GM12878 (cell line): Measurements from ENCODE around the gene TP63. TPM values are rescaled to one million over a fixed set of nuclear protein-coding genes. Genes with fewer than 3 reads are reported as not detected.

Experiments
- ATAC-seq: fragments of 200-7000 bp; cut with Tn5 transposase; 3 replicates; pipeline ENCODE4 v1.9.1; 2020; ENCODE audit warnings: mild to moderate bottlenecking, moderate library complexity
- BruUV-seq: library from RNA; stranded (reverse); fragments of 400-500 nt; replicated peaks from 2 replicates; lab custom pipeline; 2021; lab: Mats Ljungman, UMichigan
- CTCF ChIA-PET: fragments of 300-600 bp; sonication (Branson Sonifier 250); formaldehyde crosslinking; extraction: SDS; loops from one replicate; lab custom pipeline; 2021; ENCODE audit warnings: inconsistent platforms; lab: Yijun Ruan, JAX
- POLR2A ChIA-PET: fragments of 350-600 bp; formaldehyde crosslinking; extraction: SDS; loops from one replicate; lab custom pipeline; 2021; ENCODE audit warnings: inconsistent platforms; lab: Charles Lee
- RAD21 ChIA-PET: fragments of 300-600 bp; sonication (Branson Sonifier 250); formaldehyde crosslinking; loops from one replicate; lab custom pipeline; 2023; ENCODE audit warnings: antibody characterized with exemption; ENCODE audit not compliant: unreplicated experiment; lab: Charles Lee
- SMC1A ChIA-PET: fragments of 300-600 bp; sonication (Branson Sonifier 250); formaldehyde crosslinking; loops from one replicate; lab custom pipeline; 2023; ENCODE audit not compliant: unreplicated experiment, uncharacterized antibody; lab: Charles Lee
- DNase-seq: peaks from one replicate; pipeline ENCODE4 v3.0.0-alpha.2; 2011; ENCODE audit warnings: low read depth, low spot score
- FAIRE-seq: peaks from 3 replicates; lab custom pipeline; 2011; peaks lifted over from hg19 to GRCh38; lab: Jason Lieb, UNC
- H2AFZ ChIP-seq: 2 replicates; pipeline ENCODE4 v1.6.0; 2011; ENCODE audit warnings: low read depth, low read length, control low read depth; ENCODE audit not compliant: control insufficient read depth
- H3K27ac ChIP-seq: 2 replicates; pipeline ENCODE4 v1.5.1; 2011; ENCODE audit warnings: control low read depth; ENCODE audit not compliant: control insufficient read depth, insufficient read depth
- H3K27me3 ChIP-seq, 2 experiments: replicated peaks in 1 of 2; 2 replicates each; pipeline versions ENCODE4 v1.6.0 to v1.6.1; 2011; ENCODE audit warnings: low read length in 1 of 2; ENCODE audit not compliant: control insufficient read depth in 2 of 2, insufficient read depth in 2 of 2
- H3K36me3 ChIP-seq, 2 experiments: 2 replicates each; pipeline ENCODE4 v1.5.1; 2011; ENCODE audit warnings: low read length in 1 of 2; ENCODE audit not compliant: control insufficient read depth in 2 of 2, insufficient read depth in 2 of 2
- H3K4me1 ChIP-seq: 2 replicates; pipeline ENCODE4 v1.6.1; 2011; ENCODE audit warnings: mild to moderate bottlenecking, low read length, moderate library complexity, mixed read lengths; ENCODE audit not compliant: control insufficient read depth, insufficient read depth
- H3K4me2 ChIP-seq: 2 replicates; pipeline ENCODE4 v1.6.0; 2011; ENCODE audit warnings: control low read depth; ENCODE audit not compliant: control insufficient read depth, insufficient read depth
- H3K4me3 ChIP-seq: fragments of 200-600 bp; sonication (generic); 2 replicates; pipeline ENCODE4 v1.5.1; 2016
- H3K79me2 ChIP-seq: 2 replicates; pipeline ENCODE4 v1.6.0; 2011; ENCODE audit warnings: low read length; ENCODE audit not compliant: control insufficient read depth, insufficient read depth
- H3K9ac ChIP-seq: 2 replicates; pipeline ENCODE4 v1.8.0; 2011; ENCODE audit warnings: low read length, control low read depth, mixed read lengths; ENCODE audit not compliant: control insufficient read depth, insufficient read depth
- H3K9me3 ChIP-seq: replicated peaks from 3 replicates; pipeline ENCODE4 v1.5.1; 2011; ENCODE audit warnings: mild to moderate bottlenecking, low read length; ENCODE audit not compliant: control insufficient read depth, insufficient read depth
- H4K20me1 ChIP-seq: 2 replicates; pipeline ENCODE4 v1.6.0; 2011; ENCODE audit not compliant: control insufficient read depth, insufficient read depth
- CBFB ChIP-seq: IDR thresholded peaks from 2 replicates; pipeline ENCODE4 v1.6.1; 2016; ENCODE audit warnings: antibody characterized with exemption, low read depth
- CBX3 ChIP-seq: fragments of 200-600 bp; sonication (generic); IDR thresholded peaks from 2 replicates; pipeline ENCODE4 v1.6.1; 2016; ENCODE audit warnings: low read depth, borderline replicate concordance
- EGR1 ChIP-seq, 2 experiments: IDR thresholded peaks; 1 replicate in 1 of 2; 2 replicates in 1 of 2; pipeline ENCODE4 v1.6.1; 2011 to 2012; ENCODE audit warnings: low read depth in 2 of 2, low read length in 2 of 2, borderline replicate concordance in 1 of 2, mild to moderate bottlenecking in 1 of 2, moderate library complexity in 1 of 2
- ELK1 ChIP-seq: IDR thresholded peaks from 2 replicates; pipeline ENCODE4 v1.6.1; 2012; ENCODE audit warnings: low read depth, low read length, improper control_type of control experiment
- FOXM1 ChIP-seq: IDR thresholded peaks from 2 replicates; pipeline ENCODE4 v1.6.1; 2012; ENCODE audit warnings: low read depth, mild to moderate bottlenecking, inconsistent platforms, low read length, moderate library complexity
- KDM1A ChIP-seq: fragments of 200-600 bp; sonication (generic); IDR thresholded peaks from 2 replicates; pipeline ENCODE4 v1.6.1; 2016; ENCODE audit warnings: borderline replicate concordance
- MLLT1 ChIP-seq: fragments of 450-650 bp; IDR thresholded peaks from 2 replicates; pipeline ENCODE4 v1.6.1; 2016; ENCODE audit warnings: mild to moderate bottlenecking
- NFYA ChIP-seq: IDR thresholded peaks from 2 replicates; pipeline ENCODE4 v1.6.1; 2011; ENCODE audit warnings: low read depth, mild to moderate bottlenecking, low read length, improper control_type of control experiment, borderline replicate concordance
- PRDM15 ChIP-seq: fragments of 450-650 bp; formaldehyde crosslinking; IDR thresholded peaks from 2 replicates; pipeline ENCODE4 v1.4.0; 2020; ENCODE audit warnings: mild to moderate bottlenecking, moderate library complexity
- RBBP5 ChIP-seq: fragments of 200-600 bp; sonication (generic); conservative IDR thresholded peaks from 2 replicates; pipeline ENCODE4 v1.6.1; 2016
- SMAD5 ChIP-seq: IDR thresholded peaks from 2 replicates; pipeline ENCODE4 v1.6.1; 2016; ENCODE audit warnings: antibody characterized with exemption, low read depth
- SMC3 ChIP-seq: IDR thresholded peaks from 2 replicates; pipeline ENCODE4 v1.6.1; 2011; ENCODE audit warnings: low read length, improper control_type of control experiment, borderline replicate concordance
- SREBF1 ChIP-seq: IDR thresholded peaks from 2 replicates; pipeline ENCODE4 v1.6.1; 2012; ENCODE audit warnings: mild to moderate bottlenecking, low read length
- STAT1 ChIP-seq: fragments of 450-650 bp; conservative IDR thresholded peaks from 2 replicates; pipeline ENCODE4 v1.6.1; 2014; ENCODE audit warnings: antibody characterized with exemption, mild to moderate bottlenecking
- USF1 ChIP-seq: IDR thresholded peaks from 2 replicates; pipeline ENCODE4 v1.6.1; 2011; ENCODE audit warnings: borderline replicate concordance, low read depth, mild to moderate bottlenecking, moderate library complexity, mixed read lengths, low read length; ENCODE audit not compliant: insufficient read depth; ENCODE audit errors: extremely low read length
- ZBED1 ChIP-seq: IDR thresholded peaks from 2 replicates; pipeline ENCODE4 v1.6.1; 2016; ENCODE audit warnings: borderline replicate concordance
- ZNF274 ChIP-seq: IDR thresholded peaks from one replicate; pipeline ENCODE4 v1.8.0; 2011; ENCODE audit not compliant: insufficient read length, insufficient read depth
- ZNF622 ChIP-seq: fragments of 450-650 bp; IDR thresholded peaks from 2 replicates; pipeline ENCODE4 v1.6.1; 2017; ENCODE audit warnings: mild to moderate bottlenecking, inconsistent platforms
- WGBS: methylation state at CpG from one replicate; pipeline ENCODE4 v1.1.6; 2016; ENCODE audit warnings: low lambda C conversion rate; ENCODE audit not compliant: insufficient replicate concordance, insufficient coverage; ENCODE audit errors: missing lambda C conversion rate; 5-methylcytosine and 5-hydroxymethylcytosine counted together
- in situ Hi-C: fragments of 300-500 bp; cut with MboI; formaldehyde crosslinking; loops from 9 replicates; pipeline ENCODE4 v1.14.3; 2018; ENCODE audit warnings: mixed read lengths
- intact Hi-C: fragments of 100-400 bp; cut with micrococcal nuclease; formaldehyde crosslinking; loops from one replicate; pipeline ENCODE4 v1.14.2; 2022; ENCODE audit not compliant: unreplicated experiment
- polyA plus RNA-seq, 11 experiments: library from polyadenylated mRNA; depleted of rRNA in 4 of 11; unstranded in 6 of 11; stranded (reverse) in 5 of 11; fragments of >200 nt; fragmentation: Nextera tagmentation in 4 of 11; fragmentation: Illumina TruSeq in 1 of 11; extraction: Ambion mirVana in 4 of 11; extraction: Trizol in 1 of 11; gene quantifications; 1 replicate in 1 of 11; 2 replicates in 10 of 11; pipeline versions ENCODE4 v1.2.1 to v1.2.3, GENCODE V29; 2011 to 2016; ENCODE audit warnings: inconsistent platforms in 2 of 11, missing spikeins in 2 of 11, low read depth in 1 of 11
- total RNA-seq, 4 experiments: library from RNA; depleted of rRNA in 3 of 4; stranded (reverse); fragments of >200 nt in 3 of 4; fragmentation: Illumina TruSeq in 1 of 4; extraction: Trizol in 1 of 4; gene quantifications; 2 replicates each; pipeline versions ENCODE4 v1.2.1 to v1.2.3, GENCODE V29; 2013 to 2021

Gene TP63
- total and polyA plus RNA-seq, 10 of the 15 experiments (the other 5 are each of a cell fraction or from before 2014, with no cell fraction given): 1.4 to 10.8 (median 6.2) TPM

- TF ChIP-seq PRDM15: no peak
Measured at GRCh38 chr3:189909573-189909972, 278.4 kb downstream of the TP63 start (continued).

GRCh38 chr3:189911001-189911400, 279.8 kb downstream of the TP63 start:
- no peaks in the 10 kb centered on the region for H3K27me3 ChIP-seq
- in situ Hi-C loops: no loop called here
- H4K20me1 ChIP-seq: no peaks in the 10 kb centered on the region
- H3K4me1 ChIP-seq: no peaks in the 10 kb centered on the region
- H3K4me3 ChIP-seq: no peak overlapping the region
- ChIA-PET POLR2A (no interaction called here), RAD21 (no interaction called here), SMC1A (interaction anchor here (1.5 kb wide), 1 partner anchor 18 kb away, joined by 3 read pairs; no protein-coding TSS in a partner anchor), CTCF (interaction anchor here (1.0 kb wide), 1 partner anchor 399 kb away, joined by 3 read pairs; no protein-coding TSS in a partner anchor)
- intact Hi-C loops: no loop called here
- no peak for ATAC-seq
- no peak overlapping the region for H2AFZ ChIP-seq
- WGBS: 8% methylated on average over 1 of the region's 1 CpG
- no peak overlapping the region for H3K9ac ChIP-seq
- no peaks in the 10 kb centered on the region for H3K9me3 ChIP-seq
- no peak overlapping the region for H3K27ac ChIP-seq
- no peaks in the 10 kb centered on the region for H3K36me3 ChIP-seq
- no peaks in the 10 kb centered on the region for H3K79me2 ChIP-seq
- no TSS peak for BruUV-seq
- no peak for FAIRE-seq
- no peak for DNase-seq
- H3K4me2 ChIP-seq: no peak overlapping the region
- TF ChIP-seq NFYA (no peak), CBFB (no peak), USF1 (no peak), CBX3 (no peak), SMAD5 (no peak), STAT1 (no peak), ZNF622 (no peak), RBBP5 (no peak), EGR1 (IDR thresholded peaks at IDR 0.05; ENCODE audit: borderline replicate concordance in 1 of 2, low read depth in 2 of 2, low read length in 2 of 2) (no peak), KDM1A (no peak), SREBF1 (no peak), ZBED1 (no peak), ELK1 (no peak), FOXM1 (no peak), SMC3 (no peak), ZNF274 (no peak), MLLT1 (no peak)
